ENCODE measurements around the gene DEUP1. TPM values are rescaled to one million over a fixed set of nuclear protein-coding genes. Genes with fewer than 3 reads are reported as not detected.
A peak's percentile ranks its signal among the peaks of the same experiment; 100 is the strongest.
"Not testable (repeated sequence)": the region's sequence is repeated elsewhere in the genome, so short reads cannot be mapped to it uniquely, and the experiment has no call there.

Gene DEUP1
- total RNA-seq, 1 donor from 2014 or later: not detected

GRCh38 chr11:93303689-93304088 lies 26.9 kb upstream of the DEUP1 start:
- Histone ChIP-seq H3K4me1 (ENCODE audit: control insufficient read depth in 3 of 3, insufficient read depth in 3 of 3, low read length in 3 of 3) (no peaks in the 10 kb centered on the region), H3K4me3 (ENCODE audit: low read length in 3 of 3) (no peak overlapping the region), H3K9ac (ENCODE audit: low read depth in 1 of 3, low read length in 3 of 3) (no peak overlapping the region), H3K27ac (ENCODE audit: low read depth, low read length) (no peak overlapping the region), H3K36me3 (ENCODE audit: control insufficient read depth in 3 of 3, insufficient read depth in 3 of 3, low read length in 3 of 3) (no peaks in the 10 kb centered on the region), H3K9me3 (ENCODE audit: control insufficient read depth in 3 of 3, low read length in 3 of 3) (no peaks in the 10 kb centered on the region), H3K27me3 (ENCODE audit: control insufficient read depth in 3 of 3, insufficient read depth in 3 of 3, low read length in 3 of 3) (no peaks in the 10 kb centered on the region)

- H3K9me3 ChIP-seq (ENCODE audit: control insufficient read depth in 3 of 3, low read length in 3 of 3); H3K36me3 ChIP-seq (ENCODE audit: control insufficient read depth in 3 of 3, insufficient read depth in 3 of 3, low read length in 3 of 3); H3K4me3 ChIP-seq (ENCODE audit: low read length in 3 of 3); H3K4me1 ChIP-seq (ENCODE audit: control insufficient read depth in 3 of 3, insufficient read depth in 3 of 3, low read length in 3 of 3); H3K27ac ChIP-seq (ENCODE audit: low read depth, low read length); H3K27me3 ChIP-seq (ENCODE audit: control insufficient read depth in 3 of 3, insufficient read depth in 3 of 3, low read length in 3 of 3); H3K9ac ChIP-seq (ENCODE audit: low read depth in 1 of 3, low read length in 3 of 3): not testable (repeated sequence)
These were observed 16.1 kb upstream of the DEUP1 start for GRCh38 chr11:93314399-93314798.

- Histone ChIP-seq H3K9ac (ENCODE audit: low read depth in 1 of 3, low read length in 3 of 3) (no peak overlapping the region), H3K27ac (ENCODE audit: low read depth, low read length) (no peak overlapping the region), H3K4me3 (ENCODE audit: low read length in 3 of 3) (no peak overlapping the region), H3K4me1 (ENCODE audit: control insufficient read depth in 3 of 3, insufficient read depth in 3 of 3, low read length in 3 of 3) (no peaks in the 10 kb centered on the region), H3K9me3 (ENCODE audit: control insufficient read depth in 3 of 3, low read length in 3 of 3) (peaks cover 0 to 9% (median 0%) of the 10 kb centered on the region in 3 donors), H3K36me3 (ENCODE audit: control insufficient read depth in 3 of 3, insufficient read depth in 3 of 3, low read length in 3 of 3) (no peaks in the 10 kb centered on the region), H3K27me3 (ENCODE audit: control insufficient read depth in 3 of 3, insufficient read depth in 3 of 3, low read length in 3 of 3) (no peaks in the 10 kb centered on the region)
These were observed 11.2 kb upstream of the DEUP1 start for GRCh38 chr11:93319224-93319839.

- Histone ChIP-seq H3K36me3 (ENCODE audit: control insufficient read depth in 3 of 3, insufficient read depth in 3 of 3, low read length in 3 of 3) (no peaks in the 10 kb centered on the region), H3K9me3 (ENCODE audit: control insufficient read depth in 3 of 3, low read length in 3 of 3) (peaks cover 0 to 5% (median 0%) of the 10 kb centered on the region in 3 donors), H3K27ac (ENCODE audit: low read depth, low read length) (no peak overlapping the region), H3K4me3 (ENCODE audit: low read length in 3 of 3) (no peak overlapping the region), H3K9ac (ENCODE audit: low read depth in 1 of 3, low read length in 3 of 3) (no peak overlapping the region), H3K27me3 (ENCODE audit: control insufficient read depth in 3 of 3, insufficient read depth in 3 of 3, low read length in 3 of 3) (no peaks in the 10 kb centered on the region), H3K4me1 (ENCODE audit: control insufficient read depth in 3 of 3, insufficient read depth in 3 of 3, low read length in 3 of 3) (no peaks in the 10 kb centered on the region)
These were observed 10.3 kb upstream of the DEUP1 start for GRCh38 chr11:93320230-93320629.

GRCh38 chr11:93322207-93322606 lies 8.3 kb upstream of the DEUP1 start:
- H3K9ac ChIP-seq (ENCODE audit: low read depth in 1 of 3, low read length in 3 of 3): no peak overlapping the region
- no peaks in the 10 kb centered on the region for H3K27me3 ChIP-seq (ENCODE audit: control insufficient read depth in 3 of 3, insufficient read depth in 3 of 3, low read length in 3 of 3)
- no peaks in the 10 kb centered on the region for H3K36me3 ChIP-seq (ENCODE audit: control insufficient read depth in 3 of 3, insufficient read depth in 3 of 3, low read length in 3 of 3)
- no peak overlapping the region for H3K4me3 ChIP-seq (ENCODE audit: low read length in 3 of 3)
- H3K27ac ChIP-seq (ENCODE audit: low read depth, low read length): no peak overlapping the region
- peaks cover 0 to 3% (median 0%) of the 10 kb centered on the region in 3 donors for H3K9me3 ChIP-seq (ENCODE audit: control insufficient read depth in 3 of 3, low read length in 3 of 3)
- no peaks in the 10 kb centered on the region for H3K4me1 ChIP-seq (ENCODE audit: control insufficient read depth in 3 of 3, insufficient read depth in 3 of 3, low read length in 3 of 3)

- Histone ChIP-seq H3K36me3 (ENCODE audit: control insufficient read depth in 3 of 3, insufficient read depth in 3 of 3, low read length in 3 of 3) (no peaks in the 10 kb centered on the region), H3K27ac (ENCODE audit: low read depth, low read length) (no peak overlapping the region), H3K9ac (ENCODE audit: low read depth in 1 of 3, low read length in 3 of 3) (no peak overlapping the region), H3K9me3 (ENCODE audit: control insufficient read depth in 3 of 3, low read length in 3 of 3) (no peaks in the 10 kb centered on the region), H3K4me1 (ENCODE audit: control insufficient read depth in 3 of 3, insufficient read depth in 3 of 3, low read length in 3 of 3) (no peaks in the 10 kb centered on the region), H3K4me3 (ENCODE audit: low read length in 3 of 3) (no peak overlapping the region), H3K27me3 (ENCODE audit: control insufficient read depth in 3 of 3, insufficient read depth in 3 of 3, low read length in 3 of 3) (no peaks in the 10 kb centered on the region)
These were observed 6.8 kb upstream of the DEUP1 start for GRCh38 chr11:93323747-93324146.

- H3K27me3 ChIP-seq (ENCODE audit: control insufficient read depth in 3 of 3, insufficient read depth in 3 of 3, low read length in 3 of 3): no peaks in the 10 kb centered on the region
- no peaks in the 10 kb centered on the region for H3K9me3 ChIP-seq (ENCODE audit: control insufficient read depth in 3 of 3, low read length in 3 of 3)
- H3K9ac ChIP-seq (ENCODE audit: low read depth in 1 of 3, low read length in 3 of 3): no peak overlapping the region
- no peaks in the 10 kb centered on the region for H3K4me1 ChIP-seq (ENCODE audit: control insufficient read depth in 3 of 3, insufficient read depth in 3 of 3, low read length in 3 of 3)
- H3K36me3 ChIP-seq (ENCODE audit: control insufficient read depth in 3 of 3, insufficient read depth in 3 of 3, low read length in 3 of 3): no peaks in the 10 kb centered on the region
- H3K4me3 ChIP-seq (ENCODE audit: low read length in 3 of 3): no peak overlapping the region
- H3K27ac ChIP-seq (ENCODE audit: low read depth, low read length): no peak overlapping the region
These were observed 6.0 kb upstream of the DEUP1 start for GRCh38 chr11:93324500-93324899.

- Histone ChIP-seq H3K27me3 (ENCODE audit: control insufficient read depth in 3 of 3, insufficient read depth in 3 of 3, low read length in 3 of 3) (peaks cover 7 to 14% (median 12%) of the 10 kb centered on the region in 3 donors), H3K36me3 (ENCODE audit: control insufficient read depth in 3 of 3, insufficient read depth in 3 of 3, low read length in 3 of 3) (no peaks in the 10 kb centered on the region), H3K9me3 (ENCODE audit: control insufficient read depth in 3 of 3, low read length in 3 of 3) (no peaks in the 10 kb centered on the region), H3K9ac (ENCODE audit: low read depth in 1 of 3, low read length in 3 of 3) (no peak overlapping the region), H3K27ac (ENCODE audit: low read depth, low read length) (no peak overlapping the region), H3K4me1 (ENCODE audit: control insufficient read depth in 3 of 3, insufficient read depth in 3 of 3, low read length in 3 of 3) (no peaks in the 10 kb centered on the region), H3K4me3 (ENCODE audit: low read length in 3 of 3) (no peak overlapping the region)
These were observed 3.9 kb upstream of the DEUP1 start for GRCh38 chr11:93326681-93327080.

- Histone ChIP-seq H3K27ac (ENCODE audit: low read depth, low read length) (no peak overlapping the region), H3K9ac (ENCODE audit: low read depth in 1 of 3, low read length in 3 of 3) (no peak overlapping the region), H3K27me3 (ENCODE audit: control insufficient read depth in 3 of 3, insufficient read depth in 3 of 3, low read length in 3 of 3) (peaks cover 9 to 20% (median 18%) of the 10 kb centered on the region in 3 donors), H3K4me3 (ENCODE audit: low read length in 3 of 3) (peak overlapping the region in 1 of 3 donors; percentile 19), H3K9me3 (ENCODE audit: control insufficient read depth in 3 of 3, low read length in 3 of 3) (no peaks in the 10 kb centered on the region), H3K4me1 (ENCODE audit: control insufficient read depth in 3 of 3, insufficient read depth in 3 of 3, low read length in 3 of 3) (no peaks in the 10 kb centered on the region), H3K36me3 (ENCODE audit: control insufficient read depth in 3 of 3, insufficient read depth in 3 of 3, low read length in 3 of 3) (no peaks in the 10 kb centered on the region)
These were observed 551 bp upstream of the DEUP1 start for GRCh38 chr11:93329936-93330445.

- H3K4me3 ChIP-seq (ENCODE audit: low read length in 3 of 3): no peak overlapping the region
- H3K27me3 ChIP-seq (ENCODE audit: control insufficient read depth in 3 of 3, insufficient read depth in 3 of 3, low read length in 3 of 3): no peaks in the 10 kb centered on the region
- no peaks in the 10 kb centered on the region for H3K4me1 ChIP-seq (ENCODE audit: control insufficient read depth in 3 of 3, insufficient read depth in 3 of 3, low read length in 3 of 3)
- no peak overlapping the region for H3K9ac ChIP-seq (ENCODE audit: low read depth in 1 of 3, low read length in 3 of 3)
- no peak overlapping the region for H3K27ac ChIP-seq (ENCODE audit: low read depth, low read length)
- H3K9me3 ChIP-seq (ENCODE audit: control insufficient read depth in 3 of 3, low read length in 3 of 3): no peaks in the 10 kb centered on the region
- no peaks in the 10 kb centered on the region for H3K36me3 ChIP-seq (ENCODE audit: control insufficient read depth in 3 of 3, insufficient read depth in 3 of 3, low read length in 3 of 3)
These were observed 9.7 kb downstream of the DEUP1 start for GRCh38 chr11:93340223-93340622.

Measured in skeletal muscle tissue (tissue), 4 donors.